Choroid plexus epithelial cell (primary cell): ENCODE measurements around the gene SLC27A4.

Source experiments
- DNase-seq: peaks from one replicate; pipeline ENCODE4 v3.0.0-alpha.2; 2010; ENCODE audit warnings: low read depth
- H3K4me3 ChIP-seq: 2 replicates; pipeline ENCODE4 v1.5.1; 2011; ENCODE audit warnings: low read depth, mild to moderate bottlenecking, control low read depth, low read length, moderate library complexity
- CTCF ChIP-seq: conservative IDR thresholded peaks from 2 replicates; pipeline ENCODE4 v1.5.1; 2011; ENCODE audit warnings: low read depth, mild to moderate bottlenecking, control low read depth, inconsistent platforms, low read length, moderate library complexity

SLC27A4 gene

GRCh38 chr9:128316421-128316820 lies 23.9 kb upstream of the SLC27A4 start:
- H3K4me3 ChIP-seq: no peak overlapping the region
- TF ChIP-seq CTCF: no peak
- DNase-seq: no peak

GRCh38 chr9:128317629-128318028 lies 22.7 kb upstream of the SLC27A4 start:
- no peak for DNase-seq
- no peak overlapping the region for H3K4me3 ChIP-seq
- no peak for TF ChIP-seq CTCF

DNA sequence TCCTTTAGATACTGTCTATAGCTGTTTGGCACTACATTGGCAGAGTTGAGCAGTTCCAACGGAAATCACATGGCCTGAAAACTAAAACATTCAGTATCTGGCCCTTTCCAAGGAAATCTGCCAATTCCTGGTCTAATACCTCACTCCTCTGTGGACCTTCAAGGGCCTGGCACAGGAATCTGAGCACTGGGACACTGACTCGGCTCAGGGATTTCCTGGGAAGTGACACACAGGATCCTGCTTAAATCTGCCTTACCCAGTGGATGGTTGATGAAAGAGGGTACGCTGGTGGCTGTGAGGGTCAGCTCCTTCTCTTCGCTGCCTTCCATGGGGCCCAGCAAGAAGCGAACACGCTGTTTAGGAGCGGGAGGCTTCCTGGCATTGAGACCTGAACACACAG lies 19.0 kb upstream of the SLC27A4 start:
- TF ChIP-seq CTCF: no peak
- peak overlapping the region; percentile 92 for H3K4me3 ChIP-seq
- no peak for DNase-seq

GRCh38 chr9:128321879-128322403 lies 18.4 kb upstream of the SLC27A4 start:
- peak overlapping the region; percentile 92 for H3K4me3 ChIP-seq
- TF ChIP-seq CTCF: no peak
- DNase-seq: no peak

DNA sequence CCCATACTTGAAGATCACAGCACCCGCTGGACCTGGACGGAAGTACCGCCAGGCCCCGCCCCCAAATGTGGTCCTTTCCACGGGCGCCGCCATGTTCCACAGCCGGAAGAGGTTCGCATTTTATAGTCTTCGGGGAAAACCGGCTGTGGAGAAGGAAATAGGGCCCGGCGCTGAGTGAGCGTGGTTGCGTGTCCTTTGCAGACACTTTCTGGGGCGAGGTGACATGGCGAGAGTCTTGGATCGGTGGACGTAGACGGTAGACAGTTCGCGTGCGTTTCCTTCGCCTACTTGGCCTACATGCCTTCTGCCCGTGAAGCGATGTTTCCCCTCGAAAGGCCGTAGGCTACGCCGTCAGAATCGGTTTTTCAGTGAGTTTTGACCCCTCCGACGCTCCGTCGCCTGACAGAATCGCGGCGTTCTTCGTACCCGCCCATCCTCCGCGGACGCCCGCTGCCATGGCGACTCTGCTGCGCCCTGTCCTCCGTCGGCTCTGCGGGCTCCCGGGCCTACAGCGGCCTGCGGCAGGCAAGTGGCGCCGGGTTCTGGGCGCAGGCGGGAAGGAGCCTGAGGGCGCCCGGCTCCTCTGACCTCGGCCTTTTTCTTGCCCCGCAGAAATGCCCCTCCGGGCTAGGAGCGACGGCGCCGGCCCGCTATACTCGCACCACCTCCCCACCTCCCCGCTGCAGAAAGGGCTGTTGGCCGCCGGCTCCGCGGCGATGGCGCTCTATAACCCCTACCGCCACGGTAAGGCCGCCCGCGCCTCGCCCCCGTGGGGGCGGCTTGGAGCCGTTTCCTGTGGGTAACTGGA lies 17.7 kb upstream of the SLC27A4 start, which contains the start of the genes COQ4 and TRUB2:
COQ4 (plus strand) TSS at position 436 of the 808 bp plus-strand sequence; CDS start at position 456, 20 bp downstream.
TRUB2 (minus strand) TSS at position 44 of the 808 bp plus-strand sequence; CDS start at position 5, 39 bp downstream.
- TF ChIP-seq CTCF: no peak
- peak; percentile 95 for DNase-seq
- peak within 1 kb of the TSS; percentile 92 for H3K4me3 ChIP-seq

GRCh38 chr9:128323212-128323730 lies 17.1 kb upstream of the SLC27A4 start:
- peak; percentile 59 for DNase-seq
- TF ChIP-seq CTCF: no peak
- H3K4me3 ChIP-seq: peak overlapping the region; percentile 92
